K562 (cell line): ENCODE results near the gene RBM18.

Source experiments
- BRF2 ChIP-seq: IDR thresholded peaks from 3 replicates; pipeline ENCODE4 v1.6.1; 2011; ENCODE audit warnings: borderline replicate concordance, mild to moderate bottlenecking; ENCODE audit not compliant: insufficient read length, insufficient read depth
- CTCF ChIP-seq, 3 experiments: IDR thresholded peaks in 2 of 3; conservative IDR thresholded peaks in 1 of 3; 2 replicates each; pipeline ENCODE4 v1.5.1; 2011 to 2012; ENCODE audit warnings: low read length in 3 of 3, mild to moderate bottlenecking in 3 of 3, control low read depth in 2 of 3, improper control_type of control experiment in 1 of 3, inconsistent platforms in 1 of 3, low read depth in 1 of 3, mixed read lengths in 1 of 3, moderate library complexity in 1 of 3; ENCODE audit not compliant: insufficient read depth in 2 of 3
- FOSL1 ChIP-seq: fragments of 200-800 bp; sonication (Bioruptor generic); conservative IDR thresholded peaks from 2 replicates; pipeline ENCODE4 v1.6.1; 2016; ENCODE audit warnings: missing genetic modification characterization, missing compliant biosample characterization
- MTA3 ChIP-seq: fragments of 450-650 bp; formaldehyde crosslinking; IDR thresholded peaks from 2 replicates; pipeline ENCODE4 v1.6.1; 2017; ENCODE audit warnings: mild to moderate bottlenecking, borderline replicate concordance
- POLR2AphosphoS5 ChIP-seq: IDR thresholded peaks from 2 replicates; pipeline ENCODE4 v1.6.1; 2011; ENCODE audit warnings: mild to moderate bottlenecking, low read depth, low read length, moderate library complexity; ENCODE audit not compliant: control insufficient read depth, insufficient read depth
- SMC3 ChIP-seq: conservative IDR thresholded peaks from 2 replicates; pipeline ENCODE4 v1.6.1; 2011; ENCODE audit warnings: low read depth, low read length, improper control_type of control experiment; ENCODE audit not compliant: insufficient read depth
- TCF7L2 ChIP-seq: fragments of 150-350 bp; IDR thresholded peaks from 2 replicates; pipeline ENCODE4 v1.6.1; 2016; ENCODE audit warnings: low read depth, mild to moderate bottlenecking, low read length, moderate library complexity
- ZKSCAN8 ChIP-seq: fragments of 200-800 bp; sonication (Bioruptor generic); IDR thresholded peaks from 2 replicates; pipeline ENCODE4 v1.6.1; 2016; ENCODE audit warnings: missing genetic modification characterization, missing compliant biosample characterization
- ZNF23 ChIP-seq: fragments of 250-450 bp; sonication (Bioruptor Pico); IDR thresholded peaks from 2 replicates; pipeline ENCODE4 v1.4.0; 2020; ENCODE audit warnings: mild to moderate bottlenecking
- ZNF274 ChIP-seq: IDR thresholded peaks from 2 replicates; pipeline ENCODE4 v1.6.1; 2011; ENCODE audit warnings: low read depth, mild to moderate bottlenecking, low read length, moderate library complexity, borderline replicate concordance
- TF ChIP-seq, protein P1 (sequence below): sonication (generic); formaldehyde crosslinking; IDR thresholded peaks from 2 replicates; pipeline ENCODE4 v1.8.0; 2022; ENCODE audit warnings: mild to moderate bottlenecking, missing genetic modification reagents
- TF ChIP-seq, protein P2 (sequence below), 2 experiments: fragments of 450-650 bp in 1 of 2; sonication (generic) in 1 of 2; formaldehyde crosslinking in 1 of 2; IDR thresholded peaks in 1 of 2; conservative IDR thresholded peaks in 1 of 2; 2 replicates each; pipeline versions ENCODE4 v1.6.1 to v1.8.1; 2016 to 2023; ENCODE audit warnings: mild to moderate bottlenecking in 2 of 2, moderate library complexity in 2 of 2, inconsistent platforms in 1 of 2, missing genetic modification reagents in 1 of 2

- TF ChIP-seq CTCF (IDR thresholded peaks at IDR 0.05 in 2 of 3, conservative IDR thresholded peaks at IDR 0.05 in 1 of 3; ENCODE audit: insufficient read depth in 2 of 3, low read depth in 1 of 3, low read length in 3 of 3) (no peak), SMC3 (no peak), ZKSCAN8 (CRISPR knock-in tag) (no peak), TCF7L2 (no peak), BRF2 (no peak), FOSL1 (tag) (no peak), ZNF274 (no peak), MTA3 (no peak), ZNF23 (CRISPR knock-in tag) (no peak), POLR2AphosphoS5 (no peak)
- TF ChIP-seq, protein P1, sequence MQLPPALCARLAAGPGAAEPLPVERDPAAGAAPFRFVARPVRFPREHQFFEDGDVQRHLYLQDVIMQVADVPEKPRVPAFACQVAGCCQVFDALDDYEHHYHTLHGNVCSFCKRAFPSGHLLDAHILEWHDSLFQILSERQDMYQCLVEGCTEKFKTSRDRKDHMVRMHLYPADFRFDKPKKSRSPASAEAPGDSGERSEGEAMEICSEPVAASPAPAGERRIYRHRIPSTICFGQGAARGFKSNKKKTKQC = no peak
- TF ChIP-seq, protein P2, sequence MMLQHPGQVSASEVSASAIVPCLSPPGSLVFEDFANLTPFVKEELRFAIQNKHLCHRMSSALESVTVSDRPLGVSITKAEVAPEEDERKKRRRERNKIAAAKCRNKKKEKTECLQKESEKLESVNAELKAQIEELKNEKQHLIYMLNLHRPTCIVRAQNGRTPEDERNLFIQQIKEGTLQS (IDR thresholded peaks at IDR 0.05) = no peak
- TF ChIP-seq, protein P2 (CRISPR knock-in tag; conservative IDR thresholded peaks at IDR 0.05) = no peak
Measured at GRCh38 chr9:122193651-122194050, 71.0 kb downstream of the RBM18 start.
